ENCODE measurements around the gene FBXL7. TPM values are rescaled to one million over a fixed set of nuclear protein-coding genes. Genes with fewer than 3 reads are reported as not detected.

The FBXL7 gene
- total RNA-seq, 4 donors from 2014 or later: 9.5 to 25.2 (median 16.0) TPM

- TF ChIP-seq CTCF (IDR thresholded peaks at IDR 0.05; ENCODE audit: low read depth): no peak
Observed at GRCh38 chr5:15807871-15808270, 307.9 kb downstream of the FBXL7 start.

- TF ChIP-seq CTCF (IDR thresholded peaks at IDR 0.05; ENCODE audit: low read depth): no peak
Observed at GRCh38 chr5:15808577-15808976, 308.6 kb downstream of the FBXL7 start.

GRCh38 chr5:15819617-15820016, 319.6 kb downstream of the FBXL7 start:
- no peak for TF ChIP-seq CTCF (IDR thresholded peaks at IDR 0.05; ENCODE audit: low read depth)

GRCh38 chr5:15821506-15821905, 321.5 kb downstream of the FBXL7 start:
- TF ChIP-seq CTCF (IDR thresholded peaks at IDR 0.05; ENCODE audit: low read depth): no peak

GRCh38 chr5:15823398-15823797, 323.4 kb downstream of the FBXL7 start:
- no peak for TF ChIP-seq CTCF (IDR thresholded peaks at IDR 0.05; ENCODE audit: low read depth)

- TF ChIP-seq CTCF (IDR thresholded peaks at IDR 0.05; ENCODE audit: low read depth): no peak
Observed at GRCh38 chr5:15827741-15828140, 327.8 kb downstream of the FBXL7 start.

- TF ChIP-seq CTCF (IDR thresholded peaks at IDR 0.05; ENCODE audit: low read depth): no peak
Observed at GRCh38 chr5:15831408-15831807, 331.4 kb downstream of the FBXL7 start.

All from subcutaneous adipose tissue (tissue), 4 donors.